HG03575 (cell line): ENCODE data around the gene DENND1A.
"Not testable (repeated sequence)": the region's sequence is repeated elsewhere in the genome, so short reads cannot be mapped to it uniquely, and the experiment has no call there.

Experiments
- ATAC-seq: cut with Tn5 transposase; IDR thresholded peaks from one replicate; pipeline ENCODE4 v1.9.1; 2021; ENCODE audit not compliant: unreplicated experiment, insufficient number of reproducible peaks, low FRiP score; ENCODE audit errors: extremely low read depth

Gene DENND1A, protein sequence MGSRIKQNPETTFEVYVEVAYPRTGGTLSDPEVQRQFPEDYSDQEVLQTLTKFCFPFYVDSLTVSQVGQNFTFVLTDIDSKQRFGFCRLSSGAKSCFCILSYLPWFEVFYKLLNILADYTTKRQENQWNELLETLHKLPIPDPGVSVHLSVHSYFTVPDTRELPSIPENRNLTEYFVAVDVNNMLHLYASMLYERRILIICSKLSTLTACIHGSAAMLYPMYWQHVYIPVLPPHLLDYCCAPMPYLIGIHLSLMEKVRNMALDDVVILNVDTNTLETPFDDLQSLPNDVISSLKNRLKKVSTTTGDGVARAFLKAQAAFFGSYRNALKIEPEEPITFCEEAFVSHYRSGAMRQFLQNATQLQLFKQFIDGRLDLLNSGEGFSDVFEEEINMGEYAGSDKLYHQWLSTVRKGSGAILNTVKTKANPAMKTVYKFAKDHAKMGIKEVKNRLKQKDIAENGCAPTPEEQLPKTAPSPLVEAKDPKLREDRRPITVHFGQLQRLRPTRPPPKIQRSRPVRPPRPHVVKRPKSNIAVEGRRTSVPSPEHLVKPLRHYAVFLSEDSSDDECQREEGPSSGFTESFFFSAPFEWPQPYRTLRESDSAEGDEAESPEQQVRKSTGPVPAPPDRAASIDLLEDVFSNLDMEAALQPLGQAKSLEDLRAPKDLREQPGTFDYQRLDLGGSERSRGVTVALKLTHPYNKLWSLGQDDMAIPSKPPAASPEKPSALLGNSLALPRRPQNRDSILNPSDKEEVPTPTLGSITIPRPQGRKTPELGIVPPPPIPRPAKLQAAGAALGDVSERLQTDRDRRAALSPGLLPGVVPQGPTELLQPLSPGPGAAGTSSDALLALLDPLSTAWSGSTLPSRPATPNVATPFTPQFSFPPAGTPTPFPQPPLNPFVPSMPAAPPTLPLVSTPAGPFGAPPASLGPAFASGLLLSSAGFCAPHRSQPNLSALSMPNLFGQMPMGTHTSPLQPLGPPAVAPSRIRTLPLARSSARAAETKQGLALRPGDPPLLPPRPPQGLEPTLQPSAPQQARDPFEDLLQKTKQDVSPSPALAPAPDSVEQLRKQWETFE

DNA sequence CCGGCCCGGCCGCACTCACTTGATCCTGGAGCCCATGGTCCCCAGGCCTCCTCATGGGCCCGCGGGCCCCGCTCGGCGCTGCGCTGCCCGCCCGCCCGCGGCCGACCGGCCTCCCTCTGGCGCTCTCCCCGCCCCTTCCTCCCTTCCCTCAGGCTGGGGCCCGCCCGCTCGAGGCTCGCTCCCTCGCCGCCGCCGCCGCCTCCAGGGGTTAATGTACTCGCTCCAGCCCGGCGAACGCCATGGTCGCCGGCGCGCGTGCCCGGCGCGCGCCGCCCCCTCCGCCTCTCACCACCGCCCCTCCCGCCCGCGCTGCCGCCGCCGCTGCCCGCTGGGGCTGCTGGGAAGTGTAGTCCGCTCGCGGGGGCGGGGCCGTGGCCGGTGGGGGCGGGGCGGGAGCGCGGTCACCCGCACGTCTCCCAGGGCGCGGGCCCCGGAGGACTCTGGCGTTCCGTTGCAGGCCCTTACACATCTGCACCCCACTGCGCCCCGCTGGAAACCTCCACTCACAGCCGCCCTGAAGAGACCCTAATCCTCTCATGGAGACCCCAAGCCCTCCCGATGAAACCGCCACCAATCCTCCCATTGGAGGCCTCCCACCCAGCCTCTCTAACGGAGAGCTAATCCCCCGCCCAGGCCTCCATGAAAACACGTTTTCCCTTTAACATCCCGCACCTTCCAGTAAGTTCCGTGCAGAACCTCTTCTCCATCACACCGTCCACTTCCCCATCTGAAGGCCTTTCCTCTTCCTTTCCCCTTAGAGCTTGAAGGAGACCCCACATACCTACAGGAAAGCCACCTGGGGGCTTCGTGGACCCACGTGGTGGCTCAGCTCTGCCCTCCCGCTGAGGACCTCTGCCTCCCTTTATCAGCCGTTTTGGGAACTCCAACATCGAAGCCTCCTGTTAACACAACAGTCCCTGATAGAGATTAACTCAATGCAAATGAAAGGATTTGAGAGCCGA is at the start of gene DENND1A:
Gene DENND1A (minus strand): TSS at position 257 of the 962 bp plus-strand sequence. CDS start 221 bp downstream, at position 36.
- ATAC-seq, result no peak

DNA sequence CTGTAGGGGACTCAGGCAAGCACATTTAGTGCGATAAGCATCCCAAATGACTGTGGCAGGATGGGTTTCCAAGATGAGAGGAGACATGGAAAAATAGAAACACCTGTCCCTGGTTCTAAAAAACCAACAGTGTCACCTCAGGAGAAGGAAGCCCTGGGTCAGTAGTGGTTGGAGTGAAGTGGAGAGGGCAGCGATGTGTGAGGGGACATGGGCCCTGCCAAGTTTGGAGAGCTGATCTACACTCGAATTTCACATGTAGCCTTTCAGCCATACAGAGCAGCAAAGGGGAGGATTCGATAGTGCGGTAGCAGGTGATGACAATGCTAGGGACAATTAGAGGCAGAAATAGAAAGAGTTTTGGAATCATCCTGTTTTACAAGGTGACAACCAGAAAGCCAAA is 49.1 kb upstream of the DENND1A start:
- ATAC-seq, result no peak

DNA sequence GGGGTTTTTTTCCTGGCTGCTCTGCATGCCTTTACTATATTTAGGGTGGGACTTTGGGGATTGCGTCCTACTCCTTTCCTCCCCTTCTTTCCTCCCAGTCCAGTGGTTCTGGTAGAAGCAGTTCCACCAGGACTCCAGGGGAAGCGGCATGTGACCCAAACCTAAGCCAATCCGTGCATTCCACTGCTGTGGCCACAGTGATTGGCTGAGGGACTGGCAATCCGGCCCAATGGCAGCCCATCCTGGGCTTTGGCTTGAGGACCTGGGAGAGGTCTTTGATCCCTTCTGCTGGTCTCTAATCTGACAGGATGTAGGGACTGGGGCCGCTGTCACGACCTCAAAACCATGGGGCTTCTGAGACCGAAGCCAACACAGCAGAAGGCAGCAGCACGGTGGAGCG is 46.7 kb upstream of the DENND1A start:
- ATAC-seq, result not testable (repeated sequence)

DNA sequence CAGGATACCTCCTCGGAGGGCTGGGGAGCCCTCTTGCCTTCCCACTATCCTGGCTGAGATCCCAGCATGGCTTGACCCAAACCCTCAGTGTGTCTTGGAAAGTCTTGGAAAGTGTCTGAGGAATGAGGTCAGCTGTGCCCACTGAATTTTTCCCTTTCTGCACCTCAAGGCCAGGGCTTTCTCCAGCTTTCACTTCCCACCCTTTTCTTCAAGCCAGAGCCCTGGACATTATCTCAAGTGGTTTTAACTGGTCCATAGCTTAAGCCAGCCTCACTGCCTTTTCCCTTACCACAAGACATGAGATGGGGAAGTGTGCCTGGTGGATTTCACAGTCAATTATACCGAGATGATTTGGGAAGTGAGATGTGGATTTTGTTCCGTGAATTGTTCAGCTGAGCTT is 45.9 kb upstream of the DENND1A start:
- no peak for ATAC-seq

DNA sequence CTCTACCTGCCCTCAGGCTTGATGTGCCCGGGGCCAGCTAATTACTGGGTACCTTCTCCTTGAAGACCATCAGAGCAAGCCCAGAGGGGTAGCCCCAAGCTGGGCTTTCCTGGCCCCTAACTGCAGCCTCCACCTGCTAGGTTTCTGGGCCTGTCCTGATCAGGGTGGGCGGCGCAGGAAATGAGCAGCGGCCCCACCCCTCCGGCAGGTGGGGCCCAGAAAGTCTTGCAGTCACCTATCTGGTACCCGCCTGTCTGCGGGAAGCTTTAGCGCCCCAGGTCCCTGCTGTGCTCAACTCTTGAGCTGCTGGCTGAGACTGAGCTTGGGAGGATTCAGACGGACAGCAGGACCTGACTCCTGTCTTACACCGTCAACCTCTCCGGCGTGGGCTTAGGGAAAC is 44.5 kb upstream of the DENND1A start:
- ATAC-seq, result no peak

DNA sequence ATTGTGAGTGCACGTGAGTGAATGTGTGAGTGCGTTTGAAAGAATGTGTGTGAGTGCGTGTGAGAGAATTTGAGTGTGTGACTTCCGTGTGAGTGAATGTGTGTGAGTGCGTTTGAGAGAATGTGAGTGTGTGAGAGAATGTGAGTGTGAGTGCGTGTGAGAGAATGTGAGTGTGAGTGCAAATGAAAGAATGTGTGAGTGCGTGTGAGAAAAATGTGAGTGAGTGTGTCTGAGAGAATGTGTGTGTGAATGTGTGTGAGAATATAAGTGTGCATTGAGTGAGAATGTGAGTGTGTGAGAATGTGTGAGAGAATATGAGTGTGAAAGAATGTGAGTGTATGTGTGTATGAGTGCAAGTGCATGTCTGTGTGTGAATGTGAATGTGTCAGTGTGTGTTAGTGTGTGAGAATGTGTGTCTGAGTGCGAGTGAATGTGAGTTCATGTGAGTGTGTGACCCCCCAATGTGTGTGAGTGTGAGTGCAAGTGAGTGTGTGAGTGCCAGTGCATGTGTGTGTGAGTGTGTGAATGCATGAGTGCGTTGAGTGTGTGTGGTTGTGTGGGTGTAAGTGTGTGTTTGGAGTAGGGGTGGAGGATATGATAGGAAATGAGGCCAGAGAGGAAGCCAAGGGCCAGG is 43.8 kb upstream of the DENND1A start:
- no peak for ATAC-seq

DNA sequence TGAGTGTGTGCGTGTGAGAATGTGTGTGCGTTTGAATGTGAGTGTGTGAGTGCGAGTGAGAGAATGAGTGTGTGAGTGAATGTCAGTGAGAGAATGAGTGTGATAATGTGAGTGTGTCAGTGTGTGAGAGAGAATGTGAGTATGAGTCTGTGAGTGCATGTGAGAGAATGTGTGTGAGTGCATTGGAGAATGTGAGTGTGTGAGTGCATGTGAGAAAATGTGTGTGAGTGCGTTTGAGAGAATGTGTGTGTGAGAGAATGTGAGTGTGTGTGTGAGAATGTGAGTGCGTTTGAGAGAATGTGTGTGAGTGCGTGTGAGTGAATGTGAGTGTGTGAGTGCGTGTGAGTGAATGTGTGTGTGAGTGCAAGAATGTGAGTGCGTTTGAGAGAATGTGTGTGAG is 42.7 kb upstream of the DENND1A start:
- no peak for ATAC-seq

DNA sequence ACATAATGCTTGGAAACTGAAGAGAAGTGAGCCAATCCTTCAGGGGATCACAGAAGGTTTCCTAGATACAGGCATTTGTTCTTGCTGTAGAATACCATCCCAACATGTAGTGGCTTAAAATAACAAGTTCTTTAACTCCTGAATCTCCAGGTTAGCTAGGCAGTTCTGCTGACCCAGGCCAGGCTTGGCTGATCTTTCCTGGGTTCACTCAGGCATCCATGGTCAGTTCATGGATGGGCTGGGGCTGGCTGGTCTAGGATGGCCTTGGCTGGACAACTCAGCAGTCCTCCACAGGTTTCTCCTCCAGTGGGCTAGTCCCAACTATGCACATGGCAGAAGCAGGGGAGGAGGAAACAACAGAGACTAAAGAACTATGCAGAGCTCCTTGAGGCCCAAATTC is 37.4 kb upstream of the DENND1A start:
- no peak for ATAC-seq

DNA sequence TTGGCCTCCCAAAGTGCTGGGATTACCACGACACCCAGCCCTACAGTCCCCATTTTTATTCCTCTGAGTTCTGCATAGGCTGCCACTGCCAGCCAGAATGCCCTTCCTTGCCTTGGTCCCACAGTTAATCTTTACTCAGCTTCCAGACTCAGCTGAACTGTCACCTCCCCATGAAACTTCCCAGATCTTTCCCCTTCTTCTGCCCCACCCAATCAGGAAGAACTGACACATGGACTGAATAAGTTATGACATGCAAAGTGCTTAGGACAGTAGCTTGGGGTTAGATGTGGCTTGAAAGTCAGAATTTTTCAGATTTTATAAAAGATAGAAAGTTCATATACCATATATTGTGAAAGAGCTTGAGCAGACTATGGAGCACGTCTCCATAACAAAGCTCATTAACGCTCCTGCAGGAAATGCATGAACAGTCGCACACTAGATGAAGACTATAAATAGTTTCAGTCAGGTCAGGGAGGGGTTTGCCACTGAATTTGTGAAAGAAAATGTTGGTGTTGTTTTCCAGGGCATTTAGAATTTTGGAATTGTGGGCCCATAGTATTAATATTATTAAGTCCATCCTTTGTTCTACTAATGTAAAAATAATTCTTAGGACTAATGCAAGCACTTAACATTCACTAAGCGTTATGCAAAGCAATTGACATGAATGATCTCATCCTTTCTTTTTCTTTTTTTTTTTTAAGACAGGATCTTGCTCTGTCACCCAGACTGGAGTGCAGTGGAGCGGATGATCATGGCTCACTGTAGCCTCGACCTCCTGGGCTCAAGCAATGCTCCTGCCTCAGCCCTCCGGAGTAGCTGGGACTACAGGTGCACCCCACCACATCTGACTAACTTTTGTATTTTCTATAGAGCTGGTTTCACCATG is 36.1 kb upstream of the DENND1A start:
- ATAC-seq, result no peak

DNA sequence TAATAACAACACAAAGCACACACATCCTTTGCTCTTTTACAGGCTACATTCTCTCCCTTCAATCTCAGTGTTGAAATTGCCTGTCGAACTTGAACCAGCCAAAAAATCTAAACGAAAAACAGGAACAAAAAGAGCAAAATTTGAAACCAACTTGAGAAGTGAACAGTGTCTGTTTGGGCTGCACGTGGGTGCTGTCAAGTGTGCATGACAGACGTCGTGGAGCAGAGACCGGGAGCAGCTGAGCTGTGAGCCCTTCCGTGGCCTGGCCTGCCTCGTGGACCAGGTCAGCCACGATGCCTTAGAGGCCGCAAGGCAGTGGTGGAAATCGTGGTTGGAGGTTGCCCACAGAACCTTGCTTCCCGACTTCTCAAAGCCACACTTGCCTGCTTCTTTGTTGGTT is 34.8 kb upstream of the DENND1A start:
- no peak for ATAC-seq

DNA sequence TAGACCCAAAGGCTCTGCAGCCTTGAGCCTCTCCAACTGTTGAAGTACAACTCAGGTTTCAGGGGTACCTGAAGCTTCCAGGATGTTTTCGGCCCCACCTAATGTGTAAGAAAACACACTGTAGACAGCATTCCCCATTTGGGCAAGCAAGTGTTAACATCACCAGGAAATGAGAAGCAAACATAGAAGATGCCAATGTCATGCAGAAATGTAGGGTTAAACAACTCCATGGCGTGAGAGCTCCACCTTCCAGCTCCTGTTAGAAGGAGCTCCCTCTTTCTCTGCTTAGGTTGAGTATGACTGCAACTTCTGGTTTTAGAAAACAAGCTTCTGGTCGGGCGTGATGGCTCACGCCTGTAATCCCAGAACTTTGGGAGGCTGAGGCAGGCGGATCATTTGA is 31.0 kb upstream of the DENND1A start:
- no peak for ATAC-seq

DNA sequence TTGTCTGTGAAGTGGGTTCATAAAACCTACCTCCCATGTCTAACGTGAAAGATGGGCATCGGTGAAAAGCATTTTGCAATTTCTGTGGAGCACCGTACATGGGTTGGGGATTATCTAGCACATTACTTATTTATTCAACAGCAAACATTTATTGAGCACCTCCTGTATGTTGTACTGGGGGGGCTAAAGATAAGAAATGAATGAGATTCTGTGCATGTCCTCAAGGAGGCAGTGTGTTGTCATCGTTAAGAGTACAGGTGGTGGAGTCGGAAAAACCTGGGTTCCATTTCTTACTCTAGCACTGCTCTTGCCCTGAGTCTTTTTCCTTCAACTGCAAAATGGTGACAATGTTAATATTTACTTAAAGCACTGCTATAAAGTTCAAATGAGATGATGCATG is 30.4 kb upstream of the DENND1A start:
- no peak for ATAC-seq

DNA sequence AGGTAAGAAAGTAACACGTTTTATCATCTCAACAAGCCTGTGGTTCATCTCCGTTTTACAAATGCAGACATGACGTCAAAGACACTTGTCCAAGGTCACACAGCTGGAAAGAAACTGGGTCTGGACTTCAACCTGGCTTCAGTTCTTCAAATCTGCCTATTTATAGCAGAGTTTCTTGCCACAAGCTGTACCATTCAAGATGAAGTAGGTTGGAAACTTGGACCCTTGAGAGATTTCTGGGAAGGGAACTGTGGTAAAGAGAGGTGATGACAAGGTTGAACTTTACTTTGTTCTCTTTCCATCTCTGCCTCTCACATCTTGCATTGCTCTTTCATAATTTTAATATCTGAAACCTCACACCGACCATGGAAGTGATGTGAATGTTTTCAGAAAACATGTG is 29.9 kb upstream of the DENND1A start:
- ATAC-seq, result no peak

DNA sequence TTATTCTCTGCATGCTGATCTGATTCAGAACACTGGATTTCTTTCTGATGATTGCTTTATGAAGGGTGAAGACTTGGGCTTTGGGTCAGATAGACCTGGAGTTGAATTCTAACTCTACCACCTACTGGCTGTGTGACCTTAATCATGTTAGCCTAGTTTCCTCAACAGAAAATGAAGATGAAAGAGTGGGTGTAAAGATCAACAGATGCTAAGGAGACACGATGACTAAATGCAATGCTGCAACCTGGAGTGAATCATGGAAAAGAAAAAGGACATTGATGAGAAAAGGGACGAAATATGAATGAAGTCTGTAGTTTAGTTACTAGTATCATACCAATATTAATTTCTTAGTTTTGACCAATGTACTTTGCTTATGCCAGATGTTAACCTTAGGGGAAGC is 27.8 kb upstream of the DENND1A start:
- no peak for ATAC-seq

DNA sequence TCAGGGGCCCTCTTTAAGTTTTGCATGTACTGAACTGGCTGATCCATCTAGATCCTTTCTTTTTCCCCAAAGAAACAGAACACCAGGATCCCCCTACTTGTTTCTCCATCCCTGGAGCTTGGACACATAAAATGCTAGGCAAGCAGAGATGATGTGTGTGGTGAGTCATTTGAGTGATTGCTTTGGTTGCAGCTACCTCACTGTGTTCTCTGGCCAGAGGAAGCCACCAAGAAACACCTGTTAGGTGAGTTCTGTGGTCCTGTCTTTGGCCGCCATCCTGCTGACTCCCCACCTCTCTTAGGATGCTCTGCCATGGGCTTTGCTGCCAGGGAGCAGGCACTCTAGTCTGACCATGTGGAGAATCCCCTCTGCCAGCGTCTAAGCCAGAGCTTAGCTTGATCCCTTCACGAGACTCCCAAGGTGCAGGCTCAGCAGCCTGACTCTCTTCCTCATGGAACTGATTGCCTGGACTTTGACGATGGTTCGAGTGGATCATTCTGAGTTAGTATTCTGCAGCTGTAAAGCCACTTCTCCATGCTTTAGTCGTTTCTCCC is 27.3 kb upstream of the DENND1A start:
- no peak for ATAC-seq

DNA sequence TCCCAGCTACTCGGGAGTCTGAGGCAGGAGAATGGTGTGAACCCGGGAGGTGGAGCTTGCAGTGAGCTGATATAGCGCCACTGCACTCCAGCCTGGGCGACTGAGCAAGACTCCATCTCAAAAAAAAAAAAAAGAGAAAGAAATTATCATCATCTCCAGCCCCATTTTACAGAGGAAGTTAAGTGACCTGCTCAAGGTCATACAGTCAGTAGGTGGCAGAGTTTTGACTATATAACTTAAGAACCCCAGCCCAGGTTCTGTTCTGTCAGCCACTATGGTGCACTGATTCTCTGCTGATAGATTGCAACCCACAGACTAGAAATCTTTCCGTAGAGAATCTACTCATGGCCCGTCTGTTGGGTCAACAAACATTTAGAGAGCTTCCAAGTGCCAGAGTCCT is 25.7 kb upstream of the DENND1A start:
- no peak for ATAC-seq
